ENCODE data around the gene BRD4.
"Not testable (repeated sequence)": the region's sequence is repeated elsewhere in the genome, so short reads cannot be mapped to it uniquely, and the experiment has no call there.

Gene BRD4

GRCh38 chr19:15332311-15332996, at the start of gene BRD4:
Gene BRD4, minus strand, starts transcription at chr19:15332539. Its CDS starts 59,440 bp downstream, at chr19:15273099.
- no peak for DNase-seq (ENCODE audit: low read depth)

GRCh38 chr19:15381864-15382263, 49.5 kb upstream of the BRD4 start:
- DNase-seq (ENCODE audit: low read depth), result no peak

DNA sequence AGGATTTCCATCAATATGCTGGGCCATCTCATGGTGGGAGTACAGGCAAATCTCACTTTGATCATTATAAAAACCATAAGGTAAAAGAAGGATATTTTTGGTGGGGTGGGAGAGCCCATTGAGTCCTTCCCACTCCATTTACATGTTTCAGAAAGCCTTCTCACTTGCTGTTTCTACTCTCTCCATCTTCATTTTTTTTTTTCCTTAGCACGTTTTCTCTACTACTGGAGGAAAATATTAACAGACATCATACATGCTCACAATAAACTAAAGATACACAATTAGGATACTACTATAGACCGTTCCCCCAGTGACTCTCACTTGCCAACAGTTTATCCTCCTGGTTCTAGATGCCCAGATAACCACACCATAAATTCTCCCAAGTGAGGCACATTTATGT, 49.1 kb upstream of the BRD4 start:
- no peak for DNase-seq (ENCODE audit: low read depth)

DNA sequence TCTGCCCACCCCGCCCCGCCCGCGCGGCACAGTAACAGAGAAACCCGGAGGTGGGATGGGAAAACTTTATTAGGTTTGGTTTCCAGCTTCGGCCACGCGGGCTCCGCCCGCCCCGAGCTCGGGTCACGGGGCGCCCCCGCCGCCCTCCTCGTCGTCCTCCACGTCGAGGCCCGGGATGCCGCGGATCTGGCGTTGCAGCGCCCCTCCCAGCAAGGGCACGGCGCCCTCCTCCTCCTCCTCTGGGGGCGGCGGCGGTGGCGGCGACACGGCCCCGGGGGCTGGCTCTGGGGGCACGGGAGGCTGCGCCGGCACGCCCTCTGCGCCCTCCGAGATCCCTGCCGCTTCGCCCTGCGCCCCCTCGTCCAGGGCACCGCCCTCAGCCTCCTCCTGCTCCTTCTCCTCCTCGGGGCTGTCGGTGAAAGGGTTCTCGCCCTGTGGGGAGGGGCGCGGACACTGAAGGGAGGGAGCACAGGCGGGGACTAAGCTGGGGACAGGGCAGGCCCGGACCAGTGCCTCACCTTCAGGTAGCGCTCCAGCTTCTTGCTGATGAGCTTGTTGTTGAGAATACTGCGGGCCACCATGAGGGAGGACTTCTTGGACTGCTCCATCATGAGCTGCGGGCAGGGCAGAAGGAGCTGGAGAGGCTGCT, 47.8 kb upstream of the BRD4 start:
- DNase-seq (ENCODE audit: low read depth), result no peak

DNA sequence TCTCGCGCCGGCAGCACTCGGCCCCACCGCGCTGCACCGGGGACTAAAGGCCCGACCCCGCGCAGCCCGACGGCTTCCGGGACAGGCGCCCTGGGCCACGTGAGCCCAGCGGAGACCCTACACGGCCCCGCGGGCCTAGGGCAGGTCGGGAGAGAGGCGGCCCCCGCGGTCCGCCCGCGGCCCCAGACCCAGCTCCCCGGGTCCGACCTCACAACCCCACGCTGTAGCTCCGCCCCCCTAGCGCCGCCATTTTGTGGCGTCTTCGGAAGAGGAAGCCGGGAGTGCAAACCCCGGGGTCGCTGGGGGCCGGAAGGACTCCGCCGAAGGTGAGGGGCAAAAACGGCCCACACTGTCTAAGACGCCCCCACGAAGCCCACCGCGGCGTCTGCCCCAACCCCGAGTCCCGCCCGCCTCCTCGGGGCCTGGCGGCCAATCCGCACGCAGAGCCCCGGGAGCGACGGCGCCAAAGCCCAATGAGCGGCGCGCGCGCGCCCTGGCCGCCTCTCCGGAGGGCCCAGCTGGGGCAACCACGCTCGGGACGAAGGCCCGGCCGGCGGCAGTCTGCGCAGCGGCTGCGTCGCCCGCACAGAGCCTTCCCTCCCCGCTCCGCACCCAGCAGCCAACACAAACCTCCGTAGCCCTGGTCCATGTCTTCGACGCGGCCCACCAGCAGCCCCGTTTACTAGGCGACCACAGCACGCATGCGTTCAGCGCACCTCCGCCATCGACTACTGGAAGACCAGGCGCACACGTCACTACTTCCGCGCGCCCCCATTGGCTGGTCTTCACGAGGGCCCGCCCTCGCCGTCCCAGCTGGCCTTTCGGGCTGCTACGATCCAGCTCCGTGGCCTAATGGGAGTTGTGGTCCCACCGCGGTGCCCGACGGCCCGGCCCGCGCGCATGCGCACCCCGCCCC, 47.0 kb upstream of the BRD4 start, which contains the start of gene AKAP8:
Gene AKAP8 (minus strand): TSS at position 705 of the 916 bp plus-strand sequence. CDS start 56 bp downstream, at position 649.
- DNase-seq (ENCODE audit: low read depth), result peak; percentile 96

DNA sequence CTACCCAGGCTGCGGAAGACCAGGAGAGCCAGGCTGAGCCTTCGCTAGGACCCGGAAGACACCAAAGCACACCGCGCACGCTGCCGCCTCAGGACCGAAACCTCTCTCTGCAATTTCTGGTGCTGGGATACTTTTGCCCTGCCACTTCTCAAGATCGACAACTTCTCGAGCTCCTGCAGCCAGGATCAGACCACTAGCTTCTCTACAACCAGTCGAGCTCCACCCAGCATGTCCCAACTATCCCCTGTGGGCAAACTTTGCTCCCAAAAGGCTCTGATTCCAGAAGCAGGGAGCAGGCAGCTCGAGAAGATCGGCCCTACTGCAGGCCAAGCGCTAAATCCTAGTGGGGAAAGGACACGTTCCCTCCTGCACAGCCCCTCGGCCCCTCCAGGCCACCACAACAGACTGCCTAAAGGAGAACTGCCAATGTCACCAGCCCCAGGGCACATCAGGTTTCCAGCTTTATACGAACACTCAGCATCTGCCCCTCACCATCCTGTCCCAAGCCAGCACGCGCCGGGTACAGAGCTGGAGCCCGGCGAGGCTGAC, 46.3 kb upstream of the BRD4 start:
- DNase-seq (ENCODE audit: low read depth), result no peak

DNA sequence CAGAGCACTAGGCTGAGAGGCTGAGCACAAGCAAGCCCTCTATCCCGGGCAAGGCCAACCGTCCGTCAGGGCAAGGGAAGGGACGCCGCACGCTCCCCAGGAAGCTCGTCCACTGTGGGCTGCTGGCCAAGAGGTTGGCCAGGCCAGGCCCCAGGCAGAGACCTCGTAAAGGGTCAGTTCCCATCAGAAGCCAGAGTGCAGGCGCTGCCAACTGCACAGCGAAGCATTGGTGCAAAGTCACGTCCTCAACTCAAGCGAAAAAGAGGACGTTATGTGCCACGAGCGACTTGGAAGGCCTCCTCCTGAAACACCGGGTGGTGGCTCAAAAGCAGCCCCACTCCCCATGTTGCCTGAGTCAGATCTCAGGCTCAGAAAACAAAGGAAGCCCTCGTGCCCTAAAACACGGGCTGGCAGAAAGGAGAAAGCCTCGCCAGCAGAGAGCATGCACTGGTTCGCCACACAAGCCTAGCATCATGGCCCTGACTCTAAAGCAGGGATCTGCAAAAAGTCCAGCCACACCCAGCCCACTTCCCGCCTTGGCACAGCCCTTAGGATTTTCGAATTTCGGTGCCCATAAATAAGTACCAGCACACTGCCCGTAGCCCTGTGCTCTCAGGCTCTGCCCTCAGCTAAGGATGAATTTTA, 42.6 kb upstream of the BRD4 start:
- no peak for DNase-seq (ENCODE audit: low read depth)

- no peak for DNase-seq (ENCODE audit: low read depth)
Measured at GRCh38 chr19:15374105-15374651, 41.8 kb upstream of the BRD4 start.

DNA sequence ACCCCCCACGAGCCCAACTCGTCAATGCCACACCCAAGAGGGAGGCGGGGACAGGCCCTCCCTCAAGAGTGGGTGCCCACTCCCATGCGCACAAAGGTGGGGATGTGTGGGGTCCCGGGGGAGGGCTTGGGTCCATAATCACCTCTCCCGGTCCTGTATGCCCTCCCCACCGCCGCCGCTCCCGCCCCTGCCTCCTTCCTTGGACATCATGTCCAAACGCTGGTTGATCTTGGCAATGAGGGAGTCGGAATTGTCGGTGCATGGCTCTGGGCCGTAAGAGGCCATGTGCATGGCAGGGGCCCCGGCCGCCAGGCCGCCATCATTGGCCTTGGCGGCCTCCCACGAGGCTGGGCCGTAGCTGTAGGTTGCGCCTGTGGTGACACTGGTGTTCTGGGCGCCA, 41.3 kb upstream of the BRD4 start:
- no peak for DNase-seq (ENCODE audit: low read depth)

DNA sequence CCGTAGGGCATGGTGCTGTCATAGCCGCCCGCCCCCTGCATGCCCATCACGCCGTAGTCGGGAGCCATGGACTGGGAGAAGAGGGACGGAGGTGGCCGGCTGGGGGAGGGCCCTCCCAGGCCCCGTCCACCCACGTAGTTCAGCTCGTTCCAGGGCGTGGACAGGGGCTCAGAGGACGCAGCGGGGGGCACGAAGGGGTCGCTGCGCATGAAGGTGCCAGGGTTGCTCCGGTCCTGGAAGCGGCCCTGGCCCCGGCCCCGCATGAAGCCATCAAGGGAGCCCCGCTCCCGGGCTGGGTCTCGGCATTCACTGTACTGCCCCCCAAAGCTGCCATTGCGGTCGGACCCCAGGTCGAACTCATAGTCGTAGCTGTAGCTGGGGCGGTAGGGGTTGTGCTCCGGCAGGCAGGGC, 40.6 kb upstream of the BRD4 start:
- DNase-seq (ENCODE audit: low read depth), result no peak

DNA sequence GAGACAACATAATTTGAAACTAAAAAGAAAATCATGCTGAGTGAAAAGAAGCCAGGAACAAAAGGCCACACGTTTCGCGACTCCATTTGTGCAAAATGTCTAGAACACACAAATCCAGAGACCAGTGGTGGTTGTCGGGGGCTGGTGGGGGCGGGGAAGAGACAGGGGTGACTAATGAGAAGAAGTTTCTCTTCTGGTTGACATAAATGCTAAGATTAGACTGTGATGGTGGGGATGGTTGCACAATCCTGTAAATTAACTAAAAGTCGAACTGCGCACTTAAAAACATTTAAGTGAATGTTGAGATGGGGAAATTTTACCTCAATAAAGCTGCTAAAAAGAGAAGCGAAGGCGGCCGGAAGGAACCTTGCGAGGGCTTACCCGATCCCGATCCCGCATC, 40.1 kb upstream of the BRD4 start:
- DNase-seq (ENCODE audit: low read depth), result no peak

- no peak for DNase-seq (ENCODE audit: low read depth)
Measured at GRCh38 chr19:15371786-15372380, 39.5 kb upstream of the BRD4 start.

GRCh38 chr19:15371119-15371518, 38.8 kb upstream of the BRD4 start:
- no peak for DNase-seq (ENCODE audit: low read depth)

GRCh38 chr19:15369594-15369891, 37.2 kb upstream of the BRD4 start:
- no peak for DNase-seq (ENCODE audit: low read depth)

- DNase-seq (ENCODE audit: low read depth), result no peak
Measured at GRCh38 chr19:15368798-15369593, 36.7 kb upstream of the BRD4 start.

- no peak for DNase-seq (ENCODE audit: low read depth)
Measured at GRCh38 chr19:15368051-15368632, 35.8 kb upstream of the BRD4 start.

- DNase-seq (ENCODE audit: low read depth), result no peak
Measured at GRCh38 chr19:15367439-15367838, 35.1 kb upstream of the BRD4 start.

GRCh38 chr19:15365264-15365663, 32.9 kb upstream of the BRD4 start:
- no peak for DNase-seq (ENCODE audit: low read depth)

- DNase-seq (ENCODE audit: low read depth), result not testable (repeated sequence)
Measured at GRCh38 chr19:15363791-15364190, 31.5 kb upstream of the BRD4 start.

GRCh38 chr19:15363048-15363447, 30.7 kb upstream of the BRD4 start:
- not testable (repeated sequence) for DNase-seq (ENCODE audit: low read depth)

All from stromal cell of bone marrow (primary cell).